ENCODE measurements around the gene C1QB.
"Not testable (repeated sequence)": the region's sequence is repeated elsewhere in the genome, so short reads cannot be mapped to it uniquely, and the experiment has no call there.

Gene C1QB

DNA sequence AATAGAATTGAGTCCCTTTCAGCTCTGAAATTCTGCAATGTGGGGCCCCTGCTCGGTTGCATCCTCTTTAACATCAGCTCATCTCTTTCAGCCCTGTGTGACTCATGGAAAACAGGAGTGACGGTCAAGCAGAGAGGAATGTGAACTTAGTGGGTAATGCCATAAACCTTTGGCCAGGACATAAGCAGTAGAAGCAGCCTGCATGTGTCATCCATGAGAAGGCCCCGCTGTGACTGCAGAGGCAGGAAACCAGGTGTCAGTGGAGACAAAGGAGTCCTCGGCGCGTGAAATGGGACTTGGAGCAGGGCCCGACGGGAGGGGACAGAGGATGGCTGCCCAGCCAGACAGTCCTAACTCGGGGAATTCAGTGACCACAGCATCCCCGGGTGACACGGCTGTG is 36.5 kb downstream of the C1QB start:
- in situ Hi-C loops (cut with MboI; ENCODE audit: low sequenced_read_pairs), result no loop called here

DNA sequence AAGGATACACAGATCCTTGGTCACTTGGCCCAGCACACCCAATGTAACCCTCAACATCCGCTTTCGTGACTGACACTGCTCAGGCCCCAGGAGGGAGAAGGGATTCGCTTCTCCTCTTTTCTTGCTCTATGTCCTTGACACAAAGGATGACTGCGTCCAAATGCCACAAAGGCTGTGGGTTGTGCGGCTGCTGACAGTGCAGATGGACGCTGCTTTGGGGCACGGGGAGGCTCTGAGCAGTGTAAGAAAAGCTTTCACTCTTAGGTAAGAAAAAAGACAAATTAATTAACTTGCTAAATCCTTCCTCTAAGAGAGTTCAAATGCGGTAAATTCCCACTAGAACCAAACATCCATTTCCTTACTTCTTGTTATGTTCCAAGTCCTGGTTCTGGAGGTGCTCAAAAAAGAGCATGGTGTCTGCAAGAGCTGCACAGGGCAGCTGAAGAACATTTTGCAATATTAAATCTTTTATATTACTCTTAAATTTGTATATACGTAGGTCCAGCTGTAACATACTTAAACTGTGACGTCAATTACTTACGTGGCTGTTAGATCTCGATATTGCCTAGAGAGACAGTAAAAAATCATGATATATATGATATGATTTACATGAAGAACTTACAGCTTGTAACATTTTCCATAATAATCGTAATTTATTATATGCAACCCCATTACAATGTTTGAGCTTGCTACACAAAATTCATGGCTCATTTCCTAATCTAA is 38.2 kb downstream of the C1QB start:
- in situ Hi-C loops (cut with MboI; ENCODE audit: low sequenced_read_pairs), result no loop called here

DNA sequence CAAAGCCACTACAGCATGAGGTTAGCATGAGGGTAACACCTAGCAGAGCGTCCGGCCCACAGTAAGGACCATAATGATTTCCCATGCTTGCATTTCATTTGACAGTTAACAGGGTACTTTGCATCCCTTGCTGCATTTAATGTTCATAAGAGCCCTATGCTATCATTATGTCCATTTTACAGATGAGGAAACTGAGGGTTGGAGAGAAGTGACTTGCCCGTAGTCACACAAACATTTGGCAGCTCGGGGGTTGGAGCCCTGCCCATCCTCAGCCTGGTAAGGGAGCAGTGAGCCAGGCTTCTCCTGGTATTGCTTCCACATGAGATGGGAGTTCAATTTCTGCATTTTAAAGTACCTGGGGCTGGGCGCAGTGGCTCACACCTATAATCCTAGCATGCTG is 41.1 kb downstream of the C1QB start:
- in situ Hi-C loops (cut with MboI; ENCODE audit: low sequenced_read_pairs), result no loop called here

DNA sequence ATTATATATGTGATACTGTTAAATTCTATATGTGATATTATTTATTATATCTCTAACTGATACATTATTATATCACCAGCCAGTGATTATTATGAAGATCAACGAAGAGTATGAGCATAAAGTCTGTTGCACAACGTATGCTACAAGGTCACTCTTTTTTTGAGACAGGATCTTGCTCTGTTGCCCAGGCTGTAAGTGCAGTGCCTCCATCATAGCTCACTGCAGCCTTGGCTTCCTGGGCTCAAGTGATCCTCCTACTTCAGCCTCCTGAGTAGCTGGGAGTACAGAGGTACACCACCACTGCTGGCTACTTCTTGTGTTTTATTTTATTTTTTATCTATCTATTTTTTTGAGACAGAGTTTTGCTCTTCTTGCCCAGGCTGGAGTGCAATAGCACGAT is 43.6 kb downstream of the C1QB start:
- in situ Hi-C loops (cut with MboI; ENCODE audit: low sequenced_read_pairs), result no loop called here

DNA sequence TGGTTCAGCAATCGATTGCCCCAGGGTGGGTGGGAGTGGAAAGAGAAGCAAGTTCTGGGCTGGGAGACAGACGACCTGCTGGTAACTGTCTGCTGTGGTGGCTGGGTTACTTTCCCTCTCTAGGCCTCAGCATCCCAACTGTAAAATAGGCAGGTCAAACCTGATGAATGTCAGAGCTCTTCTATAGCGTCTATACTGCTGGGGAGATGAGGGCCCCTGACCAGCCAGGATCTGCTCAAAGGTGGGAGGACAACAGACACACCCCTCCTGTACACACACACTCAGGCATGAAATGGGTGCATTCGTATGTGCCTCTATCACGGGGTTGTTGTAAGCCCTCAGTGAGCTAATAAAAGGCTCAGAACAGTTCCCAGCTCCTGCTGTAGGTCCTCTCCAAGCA is 44.9 kb downstream of the C1QB start:
- in situ Hi-C loops (cut with MboI; ENCODE audit: low sequenced_read_pairs), result no loop called here

DNA sequence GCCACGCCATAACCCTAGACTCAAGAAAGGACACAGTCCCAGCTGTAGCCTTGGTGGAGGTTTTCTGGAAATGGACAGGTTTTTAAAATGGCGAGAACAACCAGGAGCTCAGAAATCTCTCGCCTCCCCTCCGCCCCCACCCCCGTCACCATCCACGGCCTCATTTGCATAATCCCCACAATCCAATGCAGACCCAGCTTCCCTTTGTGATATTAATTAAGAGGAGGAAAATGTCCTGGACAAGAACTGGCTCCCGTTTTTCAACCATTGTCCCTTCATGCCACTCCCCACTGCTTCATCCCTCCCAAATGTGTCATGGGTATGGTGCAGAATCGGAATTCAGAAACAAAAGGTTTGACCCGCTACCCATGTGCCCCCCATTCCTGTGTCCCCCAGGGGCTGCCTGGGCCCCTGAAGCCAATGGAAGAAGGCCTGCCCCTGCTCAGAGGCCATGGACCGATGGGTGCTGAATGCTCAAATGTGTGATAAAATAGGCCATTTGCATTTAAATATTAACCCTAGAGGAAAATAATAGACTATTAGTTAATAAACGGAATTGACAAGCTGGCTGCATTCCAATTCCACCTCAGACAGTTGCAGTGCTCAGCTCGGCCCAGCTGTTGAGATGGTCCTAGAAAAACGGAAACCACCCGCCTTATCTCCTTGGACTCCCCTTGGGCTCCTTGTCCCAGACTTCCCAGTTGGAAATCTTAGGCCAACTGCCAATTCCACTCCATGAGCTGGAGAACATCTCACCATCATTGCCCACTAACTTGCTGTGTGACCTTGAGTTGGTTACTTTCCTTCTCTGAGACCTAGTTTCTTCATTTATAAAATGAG is 46.9 kb downstream of the C1QB start:
- in situ Hi-C loops (cut with MboI; ENCODE audit: low sequenced_read_pairs), result no loop called here

DNA sequence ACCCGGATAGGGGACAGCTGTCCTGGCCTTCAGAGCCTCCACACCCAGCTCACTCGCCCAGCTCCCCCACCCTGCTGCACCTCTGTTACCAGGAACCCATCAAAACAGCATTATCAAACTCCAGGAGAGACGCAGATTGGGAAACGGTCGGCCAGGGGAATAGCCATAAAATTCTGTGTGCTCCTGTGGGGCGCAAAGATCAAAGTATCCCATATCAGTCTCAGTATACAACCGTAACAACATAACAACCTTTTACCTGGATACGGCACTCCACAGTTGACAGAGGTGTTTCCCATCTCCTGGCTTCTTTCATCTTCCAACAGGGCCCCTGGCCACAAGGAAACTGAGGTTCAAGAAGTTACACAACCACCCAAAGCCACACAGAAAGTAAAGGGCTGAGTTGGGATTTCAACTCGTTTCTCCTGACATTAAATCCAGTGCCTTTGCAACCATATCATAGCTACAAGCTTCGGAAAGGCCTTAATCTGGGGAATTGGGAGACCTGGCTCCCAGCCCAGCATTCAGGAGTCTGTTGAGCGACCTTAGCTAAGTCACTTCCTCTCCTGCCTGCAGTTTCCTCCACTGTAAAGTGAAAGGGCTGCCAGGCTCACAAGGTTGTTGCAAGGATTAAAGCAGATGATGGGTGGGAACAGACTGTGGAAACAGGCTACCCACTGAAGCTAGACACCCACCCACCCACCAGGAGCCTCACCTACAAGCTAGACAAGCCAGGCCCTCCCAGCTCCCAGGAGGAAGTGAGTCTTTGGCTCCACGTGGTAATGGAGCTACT is 49.5 kb downstream of the C1QB start:
- in situ Hi-C loops (cut with MboI; ENCODE audit: low sequenced_read_pairs), result no loop called here

DNA sequence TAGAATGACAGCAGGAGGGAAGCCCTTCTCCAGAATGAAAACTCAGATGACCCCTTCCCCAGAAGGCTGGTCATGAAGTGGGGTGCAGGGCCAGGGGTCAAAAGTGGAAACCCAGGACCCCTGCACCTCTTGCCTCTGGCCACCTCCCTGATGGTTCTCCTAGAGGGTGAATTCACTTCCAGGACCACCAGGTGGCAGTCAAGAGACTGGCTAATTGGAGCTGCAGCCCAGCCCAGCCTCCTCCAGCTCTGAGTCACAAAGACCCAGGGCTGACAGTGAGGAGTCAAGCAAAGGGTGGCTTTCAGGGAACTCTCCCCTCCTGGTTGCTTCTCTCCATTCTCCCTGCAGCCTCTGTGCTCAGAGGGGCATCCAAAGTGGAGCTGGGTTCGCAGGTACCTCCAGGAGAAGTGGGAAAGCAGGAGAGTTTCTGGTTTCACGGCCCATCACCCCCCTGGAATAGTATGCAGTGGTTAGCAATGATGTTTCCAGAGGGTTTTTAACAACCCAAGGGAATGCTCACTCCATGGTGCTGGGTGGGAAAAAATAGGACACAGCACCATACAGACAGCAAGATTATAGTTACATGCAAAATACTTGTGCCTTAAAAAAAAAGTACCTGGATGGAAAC is 51.5 kb downstream of the C1QB start:
- in situ Hi-C loops (cut with MboI; ENCODE audit: low sequenced_read_pairs), result no loop called here

DNA sequence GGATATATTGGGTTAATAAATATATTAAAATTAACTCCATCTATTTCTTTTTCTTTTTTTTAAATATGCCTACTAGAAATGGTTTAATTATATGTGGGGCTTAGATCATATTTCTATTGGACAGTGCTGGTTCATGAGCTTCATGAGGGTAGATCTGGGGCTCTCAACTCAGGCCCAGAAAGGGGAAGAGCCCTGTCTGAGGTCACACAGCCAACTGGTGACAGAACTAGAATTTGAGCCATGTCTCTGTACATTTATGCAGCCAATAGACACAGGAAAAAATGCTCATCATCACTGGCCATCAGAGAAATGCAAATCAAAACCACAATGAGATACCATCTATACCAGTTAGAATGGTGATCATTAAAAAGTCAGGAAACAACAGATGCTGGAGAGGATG is 52.5 kb downstream of the C1QB start:
- in situ Hi-C loops (cut with MboI; ENCODE audit: low sequenced_read_pairs), result no loop called here

DNA sequence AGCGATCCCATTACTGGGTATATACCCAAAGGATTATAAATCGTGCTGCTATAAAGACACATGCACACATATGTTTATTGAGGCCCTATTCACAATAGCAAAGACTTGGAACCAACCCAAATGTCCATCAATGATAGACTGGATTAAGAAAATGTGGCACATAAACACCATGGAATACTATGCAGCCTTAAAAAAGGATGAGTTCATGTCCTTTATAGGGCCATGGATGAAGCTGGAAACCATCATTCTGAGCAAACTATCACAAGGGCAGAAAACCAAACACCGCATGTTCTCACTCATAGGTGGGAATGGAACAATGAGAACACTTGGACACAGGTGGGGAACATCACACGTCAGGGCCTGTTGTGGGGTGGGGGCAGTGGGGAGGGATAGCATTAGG is 53.1 kb downstream of the C1QB start:
- in situ Hi-C loops (cut with MboI; ENCODE audit: low sequenced_read_pairs), result not testable (repeated sequence)

DNA sequence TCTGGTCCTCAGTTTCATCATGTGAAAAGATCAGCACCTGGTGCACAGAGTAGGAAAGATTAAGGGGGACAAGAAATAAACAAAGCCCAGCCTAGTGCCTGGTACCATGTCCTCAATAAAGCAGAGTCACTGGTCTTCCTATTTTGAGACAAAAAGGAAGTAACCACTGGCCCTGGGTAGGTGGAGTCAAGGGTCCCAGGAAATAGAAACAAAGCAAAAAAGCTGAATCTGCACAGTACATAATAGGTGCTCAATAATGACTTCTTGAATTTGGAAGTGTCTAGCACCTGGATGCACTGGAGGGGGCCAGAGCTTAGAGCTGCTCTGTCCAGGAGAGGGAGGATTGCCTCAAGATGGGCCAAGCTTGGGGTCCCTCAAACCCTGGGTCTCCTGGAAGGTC is 55.7 kb downstream of the C1QB start:
- in situ Hi-C loops (cut with MboI; ENCODE audit: low sequenced_read_pairs), result no loop called here

DNA sequence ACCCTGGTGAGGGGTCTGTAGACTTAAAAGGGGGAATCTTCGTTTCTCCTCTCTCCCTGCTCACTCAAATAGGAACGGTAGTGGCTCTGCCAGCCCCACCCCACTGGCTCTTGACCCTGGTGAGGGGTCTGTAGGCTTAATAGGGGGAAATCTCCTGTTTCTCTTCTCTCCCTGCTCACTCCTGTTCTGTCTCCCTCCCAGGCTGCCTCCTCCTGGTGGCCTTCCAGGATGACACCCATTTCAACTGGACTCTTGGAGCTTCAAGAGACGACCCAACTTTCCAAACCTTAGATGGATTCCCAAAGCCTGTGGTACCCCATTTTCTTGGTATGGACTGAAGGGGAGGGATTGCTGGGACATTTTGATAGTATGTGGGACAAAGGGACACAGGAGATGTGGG is 56.2 kb downstream of the C1QB start:
- in situ Hi-C loops (cut with MboI; ENCODE audit: low sequenced_read_pairs), result no loop called here

DNA sequence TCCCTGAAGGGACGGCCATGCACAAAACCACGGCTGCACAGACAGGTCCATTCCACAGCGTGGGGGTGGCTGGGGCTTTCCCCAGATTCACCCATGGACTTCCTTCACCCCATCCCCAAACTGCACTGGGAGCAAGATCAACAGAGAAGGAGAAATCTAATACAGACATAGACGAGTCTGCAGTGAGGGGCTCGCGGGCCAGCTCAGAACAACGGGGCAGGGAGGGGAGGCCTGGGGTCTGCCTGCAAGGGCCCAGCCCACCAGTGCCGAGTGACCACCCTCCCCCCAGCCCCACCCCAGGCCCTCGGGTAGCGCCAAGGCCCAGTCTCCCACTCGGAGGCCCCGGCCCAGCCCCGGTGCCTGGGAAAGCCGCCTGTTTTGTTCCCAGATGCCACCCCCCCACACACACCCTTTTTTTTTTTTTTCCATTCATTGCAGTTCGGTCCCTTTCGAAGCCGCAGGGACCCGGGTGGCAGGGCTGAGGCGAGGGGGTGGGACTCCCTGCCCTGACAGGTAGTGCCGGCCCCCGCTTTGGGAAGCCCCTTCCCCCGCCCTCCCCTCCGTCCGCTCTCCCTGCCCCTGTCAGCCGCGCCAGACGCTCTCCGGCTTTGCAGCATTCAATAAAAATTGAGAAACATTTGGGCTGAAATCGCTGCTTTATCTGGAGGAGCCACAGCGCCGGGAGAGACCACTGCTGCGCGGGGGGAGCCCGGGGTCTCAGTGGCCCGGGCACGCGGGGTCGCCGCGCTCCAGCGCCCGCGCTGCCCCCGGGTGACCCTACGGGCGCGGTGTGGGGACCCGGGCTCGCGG is 57.1 kb downstream of the C1QB start:
- in situ Hi-C loops (cut with MboI; ENCODE audit: low sequenced_read_pairs), result no loop called here

DNA sequence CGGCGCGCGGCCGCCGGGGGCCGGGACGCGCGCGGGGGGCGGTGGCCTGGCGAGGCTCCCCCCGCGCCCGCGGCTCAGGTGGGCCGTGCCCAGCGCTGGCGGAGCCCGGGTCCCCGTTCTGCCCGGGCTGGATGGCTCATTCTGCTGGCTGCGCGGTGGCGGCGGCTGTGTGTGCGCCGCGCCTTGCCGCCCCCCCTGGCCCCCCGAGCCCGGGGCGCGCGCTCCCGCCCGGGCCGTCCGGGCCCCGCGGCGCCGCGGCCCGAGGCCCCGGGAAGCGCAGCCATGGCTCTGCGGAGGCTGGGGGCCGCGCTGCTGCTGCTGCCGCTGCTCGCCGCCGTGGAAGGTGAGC is 57.6 kb downstream of the C1QB start, which contains the start of gene EPHB2:
Gene EPHB2 (plus strand): TSS at position 139 of the 349 bp plus-strand sequence. CDS start 144 bp downstream, at position 283.
- in situ Hi-C loops (cut with MboI; ENCODE audit: low sequenced_read_pairs), result no loop called here

DNA sequence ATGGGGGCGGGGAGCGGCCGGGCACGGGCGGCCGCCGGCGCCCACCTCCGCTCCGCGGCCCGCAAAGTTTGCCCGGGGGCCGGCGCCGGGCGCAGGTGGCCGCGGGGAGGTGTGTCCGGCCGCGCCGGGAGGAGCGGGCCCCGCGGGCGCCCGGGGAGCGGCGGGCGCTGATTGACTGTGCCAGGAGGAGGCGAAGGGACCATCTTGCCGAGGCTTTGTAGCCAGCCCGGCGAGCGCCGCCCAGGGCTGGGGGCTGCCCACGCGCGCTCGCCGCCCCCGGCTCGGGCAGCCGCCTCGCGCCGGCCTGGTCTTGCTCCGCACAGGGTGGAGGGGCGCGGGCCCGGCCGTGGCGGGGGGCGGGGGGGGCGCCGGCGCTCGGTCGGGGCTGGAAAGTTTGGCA is 58.0 kb downstream of the C1QB start:
- in situ Hi-C loops (cut with MboI; ENCODE audit: low sequenced_read_pairs), result no loop called here
